HL-60 (cell line): ENCODE results near the gene WDFY2.

Experiments
- CTCF ChIP-seq: IDR thresholded peaks from one replicate; pipeline ENCODE4 v1.5.1; 2011; ENCODE audit warnings: low read length, control low read depth, inconsistent platforms; ENCODE audit not compliant: insufficient read depth
- GABPA ChIP-seq: IDR thresholded peaks from 2 replicates; pipeline ENCODE4 v1.6.1; 2012; ENCODE audit warnings: low read depth
- POLR2AphosphoS5 ChIP-seq: IDR thresholded peaks from 2 replicates; pipeline ENCODE4 v1.6.1; 2012; ENCODE audit warnings: low read depth
- TF ChIP-seq, protein P1 (sequence below): IDR thresholded peaks from 2 replicates; pipeline ENCODE4 v1.6.1; 2012; ENCODE audit warnings: low read depth; ENCODE audit not compliant: insufficient replicate concordance

DNA sequence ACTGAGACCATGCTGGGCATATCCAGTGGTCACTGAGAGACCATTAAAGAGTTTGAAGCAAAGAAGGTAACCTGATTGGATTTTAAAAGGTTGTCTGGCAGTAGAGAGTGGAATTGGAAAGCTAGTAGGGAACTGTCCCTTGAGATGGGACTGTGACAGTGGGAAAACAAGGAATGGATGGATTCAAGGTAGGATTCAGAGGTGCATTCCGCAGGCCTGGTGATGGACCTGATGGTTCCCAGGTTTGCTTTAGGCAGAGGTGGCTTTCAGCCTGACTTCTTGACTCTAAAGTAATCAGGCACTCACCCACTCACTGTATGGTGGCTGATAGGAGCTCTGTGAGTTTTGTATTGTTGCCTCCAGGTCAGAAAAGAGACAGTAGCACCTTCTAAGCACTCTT is 146.7 kb downstream of the WDFY2 start:
- TF ChIP-seq CTCF = no peak
- TF ChIP-seq GABPA = no peak
- TF ChIP-seq, protein P1, sequence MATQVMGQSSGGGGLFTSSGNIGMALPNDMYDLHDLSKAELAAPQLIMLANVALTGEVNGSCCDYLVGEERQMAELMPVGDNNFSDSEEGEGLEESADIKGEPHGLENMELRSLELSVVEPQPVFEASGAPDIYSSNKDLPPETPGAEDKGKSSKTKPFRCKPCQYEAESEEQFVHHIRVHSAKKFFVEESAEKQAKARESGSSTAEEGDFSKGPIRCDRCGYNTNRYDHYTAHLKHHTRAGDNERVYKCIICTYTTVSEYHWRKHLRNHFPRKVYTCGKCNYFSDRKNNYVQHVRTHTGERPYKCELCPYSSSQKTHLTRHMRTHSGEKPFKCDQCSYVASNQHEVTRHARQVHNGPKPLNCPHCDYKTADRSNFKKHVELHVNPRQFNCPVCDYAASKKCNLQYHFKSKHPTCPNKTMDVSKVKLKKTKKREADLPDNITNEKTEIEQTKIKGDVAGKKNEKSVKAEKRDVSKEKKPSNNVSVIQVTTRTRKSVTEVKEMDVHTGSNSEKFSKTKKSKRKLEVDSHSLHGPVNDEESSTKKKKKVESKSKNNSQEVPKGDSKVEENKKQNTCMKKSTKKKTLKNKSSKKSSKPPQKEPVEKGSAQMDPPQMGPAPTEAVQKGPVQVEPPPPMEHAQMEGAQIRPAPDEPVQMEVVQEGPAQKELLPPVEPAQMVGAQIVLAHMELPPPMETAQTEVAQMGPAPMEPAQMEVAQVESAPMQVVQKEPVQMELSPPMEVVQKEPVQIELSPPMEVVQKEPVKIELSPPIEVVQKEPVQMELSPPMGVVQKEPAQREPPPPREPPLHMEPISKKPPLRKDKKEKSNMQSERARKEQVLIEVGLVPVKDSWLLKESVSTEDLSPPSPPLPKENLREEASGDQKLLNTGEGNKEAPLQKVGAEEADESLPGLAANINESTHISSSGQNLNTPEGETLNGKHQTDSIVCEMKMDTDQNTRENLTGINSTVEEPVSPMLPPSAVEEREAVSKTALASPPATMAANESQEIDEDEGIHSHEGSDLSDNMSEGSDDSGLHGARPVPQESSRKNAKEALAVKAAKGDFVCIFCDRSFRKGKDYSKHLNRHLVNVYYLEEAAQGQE = no peak
- TF ChIP-seq POLR2AphosphoS5 = no peak
